K562 (cell line): ENCODE data around the gene PNMT. TPM values are rescaled to one million over a fixed set of nuclear protein-coding genes. Genes with fewer than 3 reads are reported as not detected.

Experiments used
- ATAC-seq: fragments of 200-7000 bp; cut with Tn5 transposase; 3 replicates; pipeline ENCODE4 v1.9.1; 2020; ENCODE audit warnings: moderate library complexity
- BruUV-seq: library from RNA; stranded (reverse); fragments of 400-500 nt; replicated peaks from 2 replicates; lab custom pipeline; 2021; lab: Mats Ljungman, UMichigan
- CTCF ChIA-PET: fragments of 300-600 bp; formaldehyde crosslinking; extraction: SDS; loops from one replicate; lab custom pipeline; 2021; ENCODE audit warnings: low intra/inter-chr PET ratio; lab: Yijun Ruan, JAX
- POLR2A ChIA-PET: fragments of 300-600, 350-650 bp; sonication (Branson Sonifier 250); formaldehyde crosslinking; extraction: SDS; loops from one replicate; lab custom pipeline; 2021; ENCODE audit warnings: antibody characterized with exemption, inconsistent platforms; lab: Yijun Ruan, JAX
- DNase-seq, 4 experiments: peaks; one replicate each; pipeline versions ENCODE4 v3.0.0 to v3.0.0-alpha.2; 2011 to 2018; ENCODE audit warnings: low spot score in 3 of 4, mixed read lengths in 3 of 4; ENCODE audit errors: extremely low read depth in 1 of 4
- FAIRE-seq: peaks from 2 replicates; lab custom pipeline; 2011; peaks lifted over from hg19 to GRCh38; lab: Jason Lieb, UNC
- H2AFZ ChIP-seq: 2 replicates; pipeline ENCODE4 v1.6.0; 2011; ENCODE audit warnings: low read depth, low read length, control low read depth, inconsistent platforms
- H3K27ac ChIP-seq: fragments of 200-600 bp; 3 replicates; pipeline ENCODE4 v1.8.0; 2011; ENCODE audit warnings: low read depth, mild to moderate bottlenecking, control low read depth, inconsistent platforms, low read length, moderate library complexity, mixed read lengths; ENCODE audit errors: extremely low read depth
- H3K27me3 ChIP-seq, 2 experiments: fragments of 300-600 bp in 1 of 2; 2 replicates in 1 of 2; 3 replicates in 1 of 2; pipeline versions ENCODE4 v1.6.0 to v1.8.0; 2011; ENCODE audit warnings: inconsistent platforms in 2 of 2, low read length in 2 of 2, mild to moderate bottlenecking in 1 of 2, mixed read lengths in 1 of 2, moderate library complexity in 1 of 2; ENCODE audit not compliant: control insufficient read depth in 2 of 2, insufficient read depth in 2 of 2
- H3K36me3 ChIP-seq: fragments of 300-600 bp; 3 replicates; pipeline ENCODE4 v1.8.0; 2011; ENCODE audit warnings: mild to moderate bottlenecking, low read length, inconsistent platforms; ENCODE audit not compliant: control insufficient read depth, insufficient read depth
- H3K4me1 ChIP-seq, 2 experiments: fragments of 200-600 bp in 1 of 2; replicated peaks in 1 of 2; 2 replicates in 1 of 2; 3 replicates in 1 of 2; pipeline versions ENCODE4 v1.5.1 to v1.8.0; 2011; ENCODE audit warnings: inconsistent platforms in 2 of 2, low read length in 2 of 2, mild to moderate bottlenecking in 1 of 2, mixed read lengths in 1 of 2, moderate library complexity in 1 of 2; ENCODE audit not compliant: control insufficient read depth in 2 of 2, insufficient read depth in 2 of 2
- H3K4me2 ChIP-seq: 2 replicates; pipeline ENCODE4 v1.6.1; 2011; ENCODE audit warnings: low read length, control low read depth, inconsistent platforms, mixed read lengths; ENCODE audit not compliant: insufficient read depth
- H3K4me3 ChIP-seq: fragments of 200-600 bp; sonication (generic), shearing (Covaris generic); 2 replicates; pipeline ENCODE4 v1.5.1; 2016; ENCODE audit warnings: control low read depth, inconsistent platforms
- H3K79me2 ChIP-seq: fragments of 200-600 bp; 3 replicates; pipeline ENCODE4 v1.8.0; 2011; ENCODE audit warnings: low read length, inconsistent platforms; ENCODE audit not compliant: control insufficient read depth, insufficient read depth
- H3K9ac ChIP-seq, 2 experiments: 2 replicates each; pipeline versions ENCODE4 v1.6.0 to v1.6.1; 2011; ENCODE audit warnings: low read depth in 2 of 2, low read length in 2 of 2, control low read depth in 1 of 2, inconsistent platforms in 1 of 2, mild to moderate bottlenecking in 1 of 2, mixed read lengths in 1 of 2; ENCODE audit not compliant: insufficient read depth in 1 of 2
- H3K9me1 ChIP-seq: one replicate; pipeline ENCODE4 v1.6.0; 2011; ENCODE audit warnings: inconsistent platforms, mild to moderate bottlenecking, low read length, moderate library complexity; ENCODE audit not compliant: control insufficient read depth, insufficient read depth
- H3K9me3 ChIP-seq: replicated peaks from 2 replicates; pipeline ENCODE4 v1.5.1; 2011; ENCODE audit warnings: low read depth, low read length, inconsistent platforms; ENCODE audit not compliant: control insufficient read depth, insufficient read depth
- H4K20me1 ChIP-seq: replicated peaks from 2 replicates; pipeline ENCODE4 v1.6.1; 2011; ENCODE audit warnings: low read length, inconsistent platforms, mixed read lengths; ENCODE audit not compliant: control insufficient read depth, insufficient read depth
- CCNT2 ChIP-seq: IDR thresholded peaks from 2 replicates; pipeline ENCODE4 v1.6.1; 2011; ENCODE audit warnings: borderline replicate concordance, low read depth, mild to moderate bottlenecking, moderate library complexity, mixed read lengths, low read length; ENCODE audit not compliant: insufficient read length; ENCODE audit errors: extremely low read depth
- DIDO1 ChIP-seq: fragments of 450-650 bp; IDR thresholded peaks from 2 replicates; pipeline ENCODE4 v1.6.1; 2016; ENCODE audit warnings: low read depth, missing biosample characterization, missing genetic modification characterization
- ESRRA ChIP-seq: fragments of 450-650 bp; IDR thresholded peaks from 2 replicates; pipeline ENCODE4 v1.6.1; 2014; ENCODE audit warnings: low read depth, mild to moderate bottlenecking, moderate library complexity, borderline replicate concordance
- FOXP1 ChIP-seq: sonication (generic); formaldehyde crosslinking; IDR thresholded peaks from 2 replicates; pipeline ENCODE4 v1.8.0; 2022; ENCODE audit warnings: mild to moderate bottlenecking, missing genetic modification reagents
- GABPA ChIP-seq: fragments of 200-800 bp; sonication (Bioruptor generic); conservative IDR thresholded peaks from 2 replicates; pipeline ENCODE4 v1.6.1; 2016; ENCODE audit warnings: low read depth, missing genetic modification characterization, missing compliant biosample characterization
- HDAC6 ChIP-seq: IDR thresholded peaks from 2 replicates; pipeline ENCODE4 v1.6.1; 2012; ENCODE audit warnings: low read depth, mild to moderate bottlenecking, control low read depth, inconsistent platforms, low read length, moderate library complexity
- KLF6 ChIP-seq: fragments of 250-450 bp; sonication (Bioruptor Pico); IDR thresholded peaks from 2 replicates; pipeline ENCODE4 v1.4.0; 2020; ENCODE audit warnings: mild to moderate bottlenecking, moderate library complexity, borderline replicate concordance
- MAFG ChIP-seq: fragments of 450-650 bp; conservative IDR thresholded peaks from 2 replicates; pipeline ENCODE4 v1.6.1; 2016; ENCODE audit warnings: missing genetic modification characterization, missing compliant biosample characterization
- MTA1 ChIP-seq: fragments of 450-650 bp; IDR thresholded peaks from 2 replicates; pipeline ENCODE4 v1.6.1; 2017; ENCODE audit warnings: borderline replicate concordance
- NONO ChIP-seq, 2 experiments: fragments of 200-400 bp in 1 of 2; fragments of 450-650 bp in 1 of 2; formaldehyde crosslinking in 1 of 2; IDR thresholded peaks; 2 replicates each; pipeline ENCODE4 v1.6.1; 2017; ENCODE audit warnings: low read depth in 2 of 2, mild to moderate bottlenecking in 2 of 2, moderate library complexity in 2 of 2, low read length in 1 of 2
- NR2C1 ChIP-seq, 2 experiments: fragments of 450-650 bp; IDR thresholded peaks; 2 replicates each; pipeline ENCODE4 v1.6.1; 2017; ENCODE audit warnings: mild to moderate bottlenecking in 2 of 2, antibody characterized with exemption in 1 of 2, inconsistent platforms in 1 of 2, missing compliant biosample characterization in 1 of 2, missing genetic modification characterization in 1 of 2
- POLR2AphosphoS5 ChIP-seq: IDR thresholded peaks from 2 replicates; pipeline ENCODE4 v1.6.1; 2011; ENCODE audit warnings: mild to moderate bottlenecking, low read depth, low read length, moderate library complexity; ENCODE audit not compliant: control insufficient read depth, insufficient read depth
- RFX1 ChIP-seq: fragments of 450-650 bp; IDR thresholded peaks from 2 replicates; pipeline ENCODE4 v1.6.1; 2016; ENCODE audit warnings: mild to moderate bottlenecking, moderate library complexity
- SMARCE1 ChIP-seq: fragments of 450-650 bp; IDR thresholded peaks from 2 replicates; pipeline ENCODE4 v1.7.1; 2016; ENCODE audit warnings: mild to moderate bottlenecking
- SP1 ChIP-seq: sonication (generic); formaldehyde crosslinking; IDR thresholded peaks from 2 replicates; pipeline ENCODE4 v1.8.1; 2022; ENCODE audit warnings: mild to moderate bottlenecking, missing genetic modification reagents
- TARDBP ChIP-seq: fragments of 450-650 bp; IDR thresholded peaks from 2 replicates; pipeline ENCODE4 v1.6.1; 2016
- TEAD1 ChIP-seq, 2 experiments: fragments of 450-650 bp in 1 of 2; sonication (generic) in 1 of 2; formaldehyde crosslinking; IDR thresholded peaks; 2 replicates each; pipeline versions ENCODE4 v1.4.0 to v1.8.0; 2020 to 2022; ENCODE audit warnings: mild to moderate bottlenecking in 2 of 2, missing genetic modification reagents in 1 of 2
- ZC3H4 ChIP-seq: sonication (generic); formaldehyde crosslinking; IDR thresholded peaks from 2 replicates; pipeline ENCODE4 v1.9.0; 2021; ENCODE audit warnings: missing genetic modification reagents, borderline replicate concordance
- ZFP30 ChIP-seq: fragments of 250-450 bp; sonication (Bioruptor Pico); IDR thresholded peaks from 2 replicates; pipeline ENCODE4 v1.8.0; 2022; ENCODE audit warnings: moderate library complexity, mild to moderate bottlenecking, inconsistent platforms, borderline replicate concordance
- ZNF24 ChIP-seq: fragments of 450-650 bp; IDR thresholded peaks from 2 replicates; pipeline ENCODE4 v1.6.1; 2016
- ZNF384 ChIP-seq: IDR thresholded peaks from 2 replicates; pipeline ENCODE4 v1.6.1; 2012; ENCODE audit warnings: low read depth, low read length, improper control_type of control experiment
- whole genome bisulfite sequencing: fragments of 100-300 bp; shearing (Covaris generic); methylation state at CpG from one replicate; pipeline ENCODE4 v1.1.6; 2016; ENCODE audit warnings: low coverage, mixed read lengths; ENCODE audit not compliant: insufficient coverage; ENCODE audit errors: missing lambda C conversion rate; 5-methylcytosine and 5-hydroxymethylcytosine counted together
- in situ Hi-C: fragments of 300-500 bp; cut with MboI; formaldehyde crosslinking; loops from 4 replicates; pipeline ENCODE4 v1.15.0; 2018; ENCODE audit warnings: inconsistent platforms, mixed read lengths
- intact Hi-C: fragments of 100-400 bp; cut with micrococcal nuclease; formaldehyde crosslinking; loops from 2 replicates; pipeline ENCODE4 v1.14.2; 2022
- polyA plus RNA-seq, 8 experiments: library from polyadenylated mRNA; depleted of rRNA in 4 of 8; stranded (reverse) in 5 of 8; unstranded in 3 of 8; fragments of >200 nt; fragmentation: Nextera tagmentation in 2 of 8; fragmentation: Illumina TruSeq in 1 of 8; extraction: Ambion mirVana in 2 of 8; extraction: Trizol in 1 of 8; gene quantifications; 2 replicates each; pipeline versions ENCODE4 v1.2.1 to v1.2.3, GENCODE V29; 2011 to 2014; ENCODE audit warnings: inconsistent platforms in 1 of 8, missing spikeins in 1 of 8
- total RNA-seq, 7 experiments: library from RNA; depleted of rRNA in 6 of 7; stranded (reverse); fragments of >200 nt in 6 of 7; fragmentation: Illumina TruSeq in 2 of 7; extraction: Trizol in 2 of 7; gene quantifications; 2 replicates each; pipeline versions ENCODE4 v1.2.1 to v1.2.3, GENCODE V29; 2011 to 2021; ENCODE audit warnings: low replicate concordance in 1 of 7
- TF ChIP-seq, protein P1 (sequence below), 3 experiments: IDR thresholded peaks in 2 of 3; conservative IDR thresholded peaks in 1 of 3; 2 replicates each; pipeline ENCODE4 v1.5.1; 2011 to 2012; ENCODE audit warnings: low read length in 3 of 3, mild to moderate bottlenecking in 3 of 3, control low read depth in 2 of 3, improper control_type of control experiment in 1 of 3, inconsistent platforms in 1 of 3, low read depth in 1 of 3, mixed read lengths in 1 of 3, moderate library complexity in 1 of 3; ENCODE audit not compliant: insufficient read depth in 2 of 3

Gene PNMT
- total and polyA plus RNA-seq, 9 of the 15 experiments (the other 6 are each of a cell fraction or from before 2014, with no cell fraction given), result 0.55 to 18.1 (median 5.8) TPM

GRCh38 chr17:39653662-39654331 is 14.5 kb upstream of the PNMT start:
- FAIRE-seq (peak; percentile 87), ATAC-seq (peak; percentile 84), DNase-seq (peak; percentile 86 to 91 (median 89))
- Histone ChIP-seq H3K36me3 (peaks cover 50% of the 10 kb centered on the region), H3K27me3 (no peaks in the 10 kb centered on the region), H3K27ac (no peak overlapping the region; the same call in 2 of the 3 replicates), H2AFZ (no peak overlapping the region), H3K79me2 (peaks cover 47% of the 10 kb centered on the region), H3K4me2 (no peak overlapping the region), H3K4me3 (no peak overlapping the region), H4K20me1 (no peaks in the 10 kb centered on the region), H3K9me3 (no peaks in the 10 kb centered on the region), H3K4me1 (peaks cover 48 to 55% of the 10 kb centered on the region in 2 experiments), H3K9me1 (no peaks in the 10 kb centered on the region), H3K9ac (peak overlapping the region; percentile 6 to 89; a peak in 3 of 4 replicates)
- 16% methylated on average over 10 of the region's 14 CpGs for WGBS
- intact Hi-C loops (no loop called here), in situ Hi-C loops (no loop called here)
- no TSS peak for BruUV-seq
- ChIA-PET CTCF (interaction anchor here (0.6 to 3.3 kb wide), 2 partner anchors 10 to 31 kb away, joined by 3 to 38 read pairs; no protein-coding TSS in a partner anchor), POLR2A (interaction anchor here (0.9 to 1.4 kb wide), 5 partner anchors 8 to 20 kb away, joined by 3 to 9 read pairs (median 4); partner anchors contain the start of gene TCAP)
- TF ChIP-seq MTA1, result no peak
- no peak for TF ChIP-seq TARDBP
- no peak for TF ChIP-seq NONO (IDR thresholded peaks at IDR 0.05; ENCODE audit: low read depth in 2 of 2, low read length in 1 of 2)
- TF ChIP-seq TEAD1 (CRISPR knock-in tag; IDR thresholded peaks at IDR 0.05), result no peak
- TF ChIP-seq ZNF24, result peak; percentile 95
- no peak for TF ChIP-seq SP1 (CRISPR knock-in tag)
- no peak for TF ChIP-seq HDAC6
- no peak for TF ChIP-seq ZFP30 (CRISPR knock-in tag)
- no peak for TF ChIP-seq SMARCE1
- TF ChIP-seq ZNF384, result no peak
- no peak for TF ChIP-seq GABPA (tag)
- no peak for TF ChIP-seq RFX1
- TF ChIP-seq MAFG (tag), result no peak
- TF ChIP-seq NR2C1 (IDR thresholded peaks at IDR 0.05), result no peak
- TF ChIP-seq NR2C1 (tag; IDR thresholded peaks at IDR 0.05), result peak; percentile 49; the same call in 1 of the 2 replicates
- TF ChIP-seq, protein P1, sequence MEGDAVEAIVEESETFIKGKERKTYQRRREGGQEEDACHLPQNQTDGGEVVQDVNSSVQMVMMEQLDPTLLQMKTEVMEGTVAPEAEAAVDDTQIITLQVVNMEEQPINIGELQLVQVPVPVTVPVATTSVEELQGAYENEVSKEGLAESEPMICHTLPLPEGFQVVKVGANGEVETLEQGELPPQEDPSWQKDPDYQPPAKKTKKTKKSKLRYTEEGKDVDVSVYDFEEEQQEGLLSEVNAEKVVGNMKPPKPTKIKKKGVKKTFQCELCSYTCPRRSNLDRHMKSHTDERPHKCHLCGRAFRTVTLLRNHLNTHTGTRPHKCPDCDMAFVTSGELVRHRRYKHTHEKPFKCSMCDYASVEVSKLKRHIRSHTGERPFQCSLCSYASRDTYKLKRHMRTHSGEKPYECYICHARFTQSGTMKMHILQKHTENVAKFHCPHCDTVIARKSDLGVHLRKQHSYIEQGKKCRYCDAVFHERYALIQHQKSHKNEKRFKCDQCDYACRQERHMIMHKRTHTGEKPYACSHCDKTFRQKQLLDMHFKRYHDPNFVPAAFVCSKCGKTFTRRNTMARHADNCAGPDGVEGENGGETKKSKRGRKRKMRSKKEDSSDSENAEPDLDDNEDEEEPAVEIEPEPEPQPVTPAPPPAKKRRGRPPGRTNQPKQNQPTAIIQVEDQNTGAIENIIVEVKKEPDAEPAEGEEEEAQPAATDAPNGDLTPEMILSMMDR (IDR thresholded peaks at IDR 0.05 in 2 of 3, conservative IDR thresholded peaks at IDR 0.05 in 1 of 3; ENCODE audit: insufficient read depth in 2 of 3, low read depth in 1 of 3, low read length in 3 of 3), result peak; percentile 90 to 96 (median 91)
- no peak for TF ChIP-seq ZC3H4
- no peak for TF ChIP-seq FOXP1
- TF ChIP-seq DIDO1 (tag), result no peak
- TF ChIP-seq CCNT2, result no peak
- peak; percentile 56 for TF ChIP-seq ESRRA
- TF ChIP-seq KLF6 (CRISPR knock-in tag), result no peak
- TF ChIP-seq POLR2AphosphoS5, result no peak
